ENCODE measurements around the gene MCRS1. TPM values are rescaled to one million over a fixed set of nuclear protein-coding genes. Genes with fewer than 3 reads are reported as not detected.
A peak's percentile ranks its signal among the peaks of the same experiment; 100 is the strongest.

The MCRS1 gene
- polyA plus RNA-seq, 1 donor from 2014 or later = 109 TPM

DNA sequence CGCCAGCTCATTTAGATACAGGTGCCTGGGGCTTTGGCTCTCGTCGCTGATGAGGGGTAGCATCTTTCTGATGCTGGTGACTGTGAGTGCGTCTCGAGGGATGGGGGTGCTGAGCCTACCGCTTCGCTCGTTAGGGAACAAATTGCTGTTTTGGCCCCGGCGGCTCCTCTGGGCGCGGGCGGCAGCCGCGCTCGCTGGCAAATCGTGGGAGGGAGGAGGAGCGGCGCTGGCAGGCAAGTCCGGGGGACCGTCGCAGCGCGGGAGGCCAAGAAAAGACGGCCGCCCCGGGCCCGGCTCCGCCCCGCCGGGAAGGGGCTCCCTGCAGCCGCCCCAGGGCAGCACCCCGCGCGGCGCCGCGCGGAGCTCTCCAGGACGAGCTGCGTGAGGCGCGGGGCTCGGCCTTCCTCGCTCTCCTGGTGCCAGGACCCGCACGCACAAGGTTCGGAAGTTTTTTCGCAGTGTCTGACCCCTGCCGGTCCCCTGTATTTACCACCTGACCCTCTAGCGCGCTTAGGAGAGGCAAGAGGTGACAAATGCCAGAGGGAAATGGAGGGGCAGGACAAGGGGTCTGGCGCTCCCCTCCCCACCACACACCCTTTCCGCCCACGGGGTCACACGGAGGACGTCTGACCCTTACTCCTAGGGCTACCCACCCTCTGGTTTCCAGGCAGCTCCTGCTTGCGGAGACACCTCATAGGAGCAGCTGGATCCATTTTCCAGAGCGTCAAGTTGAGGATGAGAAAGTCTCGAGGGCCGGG lies 30.0 kb downstream of the MCRS1 start:
- peak overlapping the region; percentile 50 for H3K9ac ChIP-seq (ENCODE audit: low read length)
- H3K27me3 ChIP-seq (ENCODE audit: insufficient read depth, low read depth, low read length) = peaks cover 65% of the 10 kb centered on the region
- no peak overlapping the region for H3K4me2 ChIP-seq (ENCODE audit: low read length)
- H2AFZ ChIP-seq (ENCODE audit: low read depth, low read length) = no peak overlapping the region
- H4K20me1 ChIP-seq (ENCODE audit: insufficient read depth) = no peaks in the 10 kb centered on the region
- peak; percentile 25 for TF ChIP-seq MXI1 (conservative IDR thresholded peaks at IDR 0.05; ENCODE audit: poor library complexity, severe bottlenecking)
- no peak for TF ChIP-seq EZH2 (IDR thresholded peaks at IDR 0.05; ENCODE audit: borderline replicate concordance, insufficient read depth, low read length, poor library complexity, severe bottlenecking)
- H3F3A ChIP-seq (ENCODE audit: insufficient read depth, low read length, poor library complexity, severe bottlenecking) = no peaks in the 10 kb centered on the region
- H3K36me3 ChIP-seq (ENCODE audit: insufficient read depth, low read length) = no peaks in the 10 kb centered on the region
- no peak overlapping the region for H3K27ac ChIP-seq (ENCODE audit: low read length)
- no peaks in the 10 kb centered on the region for H3K9me2 ChIP-seq (ENCODE audit: insufficient read depth, low read length)
- peak overlapping the region; percentile 68 for H3K4me3 ChIP-seq (ENCODE audit: low read length)
- H3K79me2 ChIP-seq (replicated peaks; ENCODE audit: insufficient read depth, low read length) = no peaks in the 10 kb centered on the region
- H3K9me3 ChIP-seq (ENCODE audit: low read length) = no peaks in the 10 kb centered on the region

DNA sequence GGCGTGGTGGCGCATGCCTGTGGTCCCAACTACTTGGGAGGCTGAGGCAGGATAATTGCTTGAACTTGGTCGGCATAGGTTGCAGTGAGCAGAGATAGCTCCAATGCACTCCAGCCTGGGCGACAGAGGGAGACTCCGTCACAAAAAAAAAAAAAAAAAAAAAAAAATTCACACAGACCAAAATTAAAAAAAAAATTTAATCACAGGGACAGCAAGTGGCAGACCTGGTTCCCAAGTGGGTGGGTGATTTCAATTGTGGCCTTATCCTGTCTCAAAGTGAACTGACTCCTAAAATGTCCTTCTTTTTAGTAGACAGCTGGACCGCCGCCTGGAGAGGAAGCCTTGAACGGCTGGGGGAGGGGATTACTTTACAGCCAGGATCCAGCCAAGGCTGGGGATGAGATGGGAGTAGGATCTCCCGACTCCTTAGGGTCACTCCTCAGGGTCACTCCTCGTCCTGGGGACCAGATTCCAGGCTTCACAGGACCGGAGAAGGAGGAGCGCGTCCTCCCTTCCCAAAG lies 30.7 kb downstream of the MCRS1 start:
- Histone ChIP-seq H3K27me3 (ENCODE audit: insufficient read depth, low read depth, low read length) (peaks cover 58% of the 10 kb centered on the region), H3K36me3 (ENCODE audit: insufficient read depth, low read length) (no peaks in the 10 kb centered on the region), H3K9me2 (ENCODE audit: insufficient read depth, low read length) (no peaks in the 10 kb centered on the region), H3K4me3 (ENCODE audit: low read length) (peak overlapping the region; percentile 68), H3K9me3 (ENCODE audit: low read length) (no peaks in the 10 kb centered on the region), H4K20me1 (ENCODE audit: insufficient read depth) (no peaks in the 10 kb centered on the region), H2AFZ (ENCODE audit: low read depth, low read length) (no peak overlapping the region), H3F3A (ENCODE audit: insufficient read depth, low read length, poor library complexity, severe bottlenecking) (no peaks in the 10 kb centered on the region), H3K9ac (ENCODE audit: low read length) (peak overlapping the region; percentile 50), H3K4me2 (ENCODE audit: low read length) (no peak overlapping the region), H3K27ac (ENCODE audit: low read length) (no peak overlapping the region), H3K79me2 (replicated peaks; ENCODE audit: insufficient read depth, low read length) (no peaks in the 10 kb centered on the region)
- TF ChIP-seq, protein P1, sequence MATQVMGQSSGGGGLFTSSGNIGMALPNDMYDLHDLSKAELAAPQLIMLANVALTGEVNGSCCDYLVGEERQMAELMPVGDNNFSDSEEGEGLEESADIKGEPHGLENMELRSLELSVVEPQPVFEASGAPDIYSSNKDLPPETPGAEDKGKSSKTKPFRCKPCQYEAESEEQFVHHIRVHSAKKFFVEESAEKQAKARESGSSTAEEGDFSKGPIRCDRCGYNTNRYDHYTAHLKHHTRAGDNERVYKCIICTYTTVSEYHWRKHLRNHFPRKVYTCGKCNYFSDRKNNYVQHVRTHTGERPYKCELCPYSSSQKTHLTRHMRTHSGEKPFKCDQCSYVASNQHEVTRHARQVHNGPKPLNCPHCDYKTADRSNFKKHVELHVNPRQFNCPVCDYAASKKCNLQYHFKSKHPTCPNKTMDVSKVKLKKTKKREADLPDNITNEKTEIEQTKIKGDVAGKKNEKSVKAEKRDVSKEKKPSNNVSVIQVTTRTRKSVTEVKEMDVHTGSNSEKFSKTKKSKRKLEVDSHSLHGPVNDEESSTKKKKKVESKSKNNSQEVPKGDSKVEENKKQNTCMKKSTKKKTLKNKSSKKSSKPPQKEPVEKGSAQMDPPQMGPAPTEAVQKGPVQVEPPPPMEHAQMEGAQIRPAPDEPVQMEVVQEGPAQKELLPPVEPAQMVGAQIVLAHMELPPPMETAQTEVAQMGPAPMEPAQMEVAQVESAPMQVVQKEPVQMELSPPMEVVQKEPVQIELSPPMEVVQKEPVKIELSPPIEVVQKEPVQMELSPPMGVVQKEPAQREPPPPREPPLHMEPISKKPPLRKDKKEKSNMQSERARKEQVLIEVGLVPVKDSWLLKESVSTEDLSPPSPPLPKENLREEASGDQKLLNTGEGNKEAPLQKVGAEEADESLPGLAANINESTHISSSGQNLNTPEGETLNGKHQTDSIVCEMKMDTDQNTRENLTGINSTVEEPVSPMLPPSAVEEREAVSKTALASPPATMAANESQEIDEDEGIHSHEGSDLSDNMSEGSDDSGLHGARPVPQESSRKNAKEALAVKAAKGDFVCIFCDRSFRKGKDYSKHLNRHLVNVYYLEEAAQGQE (IDR thresholded peaks at IDR 0.05; ENCODE audit: borderline replicate concordance) = no peak
- TF ChIP-seq POLR2AphosphoS5 (IDR thresholded peaks at IDR 0.05) (no peak), EP300 (conservative IDR thresholded peaks at IDR 0.05; ENCODE audit: poor library complexity, severe bottlenecking) (no peak), EZH2 (IDR thresholded peaks at IDR 0.05; ENCODE audit: borderline replicate concordance, insufficient read depth, low read length, poor library complexity, severe bottlenecking) (no peak), RAD21 (conservative IDR thresholded peaks at IDR 0.05) (no peak), TAF1 (IDR thresholded peaks at IDR 0.05; ENCODE audit: low read depth) (no peak), MXI1 (conservative IDR thresholded peaks at IDR 0.05; ENCODE audit: poor library complexity, severe bottlenecking) (no peak), SMC3 (conservative IDR thresholded peaks at IDR 0.05; ENCODE audit: poor library complexity) (no peak)
- TF ChIP-seq, protein P2, sequence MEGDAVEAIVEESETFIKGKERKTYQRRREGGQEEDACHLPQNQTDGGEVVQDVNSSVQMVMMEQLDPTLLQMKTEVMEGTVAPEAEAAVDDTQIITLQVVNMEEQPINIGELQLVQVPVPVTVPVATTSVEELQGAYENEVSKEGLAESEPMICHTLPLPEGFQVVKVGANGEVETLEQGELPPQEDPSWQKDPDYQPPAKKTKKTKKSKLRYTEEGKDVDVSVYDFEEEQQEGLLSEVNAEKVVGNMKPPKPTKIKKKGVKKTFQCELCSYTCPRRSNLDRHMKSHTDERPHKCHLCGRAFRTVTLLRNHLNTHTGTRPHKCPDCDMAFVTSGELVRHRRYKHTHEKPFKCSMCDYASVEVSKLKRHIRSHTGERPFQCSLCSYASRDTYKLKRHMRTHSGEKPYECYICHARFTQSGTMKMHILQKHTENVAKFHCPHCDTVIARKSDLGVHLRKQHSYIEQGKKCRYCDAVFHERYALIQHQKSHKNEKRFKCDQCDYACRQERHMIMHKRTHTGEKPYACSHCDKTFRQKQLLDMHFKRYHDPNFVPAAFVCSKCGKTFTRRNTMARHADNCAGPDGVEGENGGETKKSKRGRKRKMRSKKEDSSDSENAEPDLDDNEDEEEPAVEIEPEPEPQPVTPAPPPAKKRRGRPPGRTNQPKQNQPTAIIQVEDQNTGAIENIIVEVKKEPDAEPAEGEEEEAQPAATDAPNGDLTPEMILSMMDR (IDR thresholded peaks at IDR 0.05; ENCODE audit: poor library complexity, severe bottlenecking) = no peak

All from neural cell (in vitro differentiated cells).